RPMI8226 (cell line): ENCODE data around the gene SLC47A2.

ENCODE experiments used
- DNase-seq: peaks from one replicate; pipeline ENCODE4 v3.0.0-alpha.2; 2015

Gene SLC47A2

DNA sequence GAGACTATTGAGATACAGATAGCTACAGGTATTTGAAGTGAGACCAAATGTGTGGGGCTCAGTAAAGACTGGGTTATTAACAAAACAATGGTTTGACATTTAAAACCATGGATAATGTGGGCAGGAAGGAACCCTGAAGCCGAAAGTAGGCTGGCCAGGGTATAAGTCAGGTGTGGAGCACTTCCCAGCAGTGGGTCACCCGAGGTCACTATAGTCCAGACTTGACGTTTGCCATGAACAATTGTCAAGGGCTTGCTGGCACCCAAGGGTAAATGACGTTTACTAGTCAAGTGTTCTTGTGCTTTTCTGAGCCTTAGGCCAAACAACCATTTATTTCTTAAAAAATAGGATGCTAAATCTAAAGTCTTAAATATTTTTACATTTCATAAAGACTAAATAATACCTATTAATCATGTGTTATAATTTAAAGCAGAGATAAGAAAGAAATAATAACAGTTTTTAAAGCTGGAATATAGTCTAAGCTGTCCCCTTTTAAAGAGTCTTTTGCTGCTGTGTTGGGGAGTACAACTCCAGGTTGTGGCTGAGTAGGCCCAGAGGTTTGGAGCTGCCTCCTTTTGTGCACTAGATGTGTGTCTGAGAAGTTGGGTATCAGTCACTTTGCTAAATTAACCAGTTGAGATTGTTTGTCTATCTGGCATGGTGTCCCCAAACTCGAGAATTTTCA is 52.1 kb downstream of the SLC47A2 start:
- no peak for DNase-seq

DNA sequence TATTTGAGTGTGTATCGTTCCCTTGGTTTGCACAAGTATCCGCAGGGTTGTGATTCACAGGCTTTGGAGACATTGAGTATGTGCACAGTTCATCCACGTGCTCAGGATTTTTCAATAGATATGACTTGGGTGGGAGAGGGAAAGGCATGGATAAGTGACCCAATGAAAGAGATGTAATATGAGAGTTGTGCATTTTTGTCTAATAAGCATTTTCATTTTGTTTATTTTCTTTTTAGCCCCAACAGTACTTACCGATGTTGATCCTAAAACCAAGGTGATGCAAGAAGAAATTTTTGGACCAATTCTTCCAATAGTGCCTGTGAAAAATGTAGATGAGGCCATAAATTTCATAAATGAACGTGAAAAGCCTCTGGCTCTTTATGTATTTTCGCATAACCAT is 53.3 kb downstream of the SLC47A2 start:
- DNase-seq, result no peak

DNA sequence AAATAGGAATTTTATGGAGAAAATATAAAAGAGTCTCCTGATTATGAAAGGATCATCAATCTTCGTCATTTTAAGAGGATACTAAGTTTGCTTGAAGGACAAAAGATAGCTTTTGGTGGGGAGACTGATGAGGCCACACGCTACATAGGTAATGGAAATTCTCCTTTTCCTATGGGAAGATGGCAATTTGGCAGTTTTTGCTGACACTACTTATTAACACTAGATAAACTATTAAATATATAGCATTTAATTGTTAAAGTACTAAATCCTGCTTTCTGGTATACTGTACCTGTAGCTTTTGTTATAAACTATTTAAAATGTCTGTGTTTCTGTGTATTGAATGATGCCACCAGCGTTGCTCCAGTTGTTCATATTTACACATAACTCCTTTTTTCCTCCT is 55.3 kb downstream of the SLC47A2 start:
- no peak for DNase-seq

DNA sequence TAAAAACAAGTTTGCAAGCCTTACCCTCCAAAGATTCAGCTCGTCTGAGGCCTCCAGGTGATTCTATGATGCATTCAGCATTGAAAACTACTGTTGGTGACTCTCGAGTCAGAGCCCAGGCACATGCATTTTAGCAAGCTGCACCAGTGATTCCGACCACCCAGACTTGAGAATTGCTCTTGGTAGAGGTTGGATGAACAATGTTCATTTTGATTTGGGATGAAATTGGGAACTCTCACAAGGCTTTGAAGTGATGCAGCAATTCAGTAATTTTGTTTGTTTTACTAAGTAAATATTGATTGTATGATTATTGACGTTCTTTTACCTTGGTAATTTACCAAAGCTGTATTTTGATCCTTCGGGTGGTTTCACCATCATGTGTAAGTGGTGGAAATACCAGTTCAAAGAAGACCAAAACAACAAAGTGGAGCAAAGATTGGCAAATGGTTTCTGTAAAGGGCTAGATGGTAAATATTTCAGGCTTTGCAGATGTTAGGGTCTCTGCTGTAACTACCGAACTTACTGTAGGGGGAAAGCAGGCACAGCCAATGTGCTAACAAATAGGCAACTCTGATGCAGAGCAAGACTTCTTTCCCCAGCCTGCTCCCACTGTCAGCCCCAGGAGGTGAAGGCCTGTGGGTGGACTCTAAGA is 56.0 kb downstream of the SLC47A2 start:
- DNase-seq, result no peak

DNA sequence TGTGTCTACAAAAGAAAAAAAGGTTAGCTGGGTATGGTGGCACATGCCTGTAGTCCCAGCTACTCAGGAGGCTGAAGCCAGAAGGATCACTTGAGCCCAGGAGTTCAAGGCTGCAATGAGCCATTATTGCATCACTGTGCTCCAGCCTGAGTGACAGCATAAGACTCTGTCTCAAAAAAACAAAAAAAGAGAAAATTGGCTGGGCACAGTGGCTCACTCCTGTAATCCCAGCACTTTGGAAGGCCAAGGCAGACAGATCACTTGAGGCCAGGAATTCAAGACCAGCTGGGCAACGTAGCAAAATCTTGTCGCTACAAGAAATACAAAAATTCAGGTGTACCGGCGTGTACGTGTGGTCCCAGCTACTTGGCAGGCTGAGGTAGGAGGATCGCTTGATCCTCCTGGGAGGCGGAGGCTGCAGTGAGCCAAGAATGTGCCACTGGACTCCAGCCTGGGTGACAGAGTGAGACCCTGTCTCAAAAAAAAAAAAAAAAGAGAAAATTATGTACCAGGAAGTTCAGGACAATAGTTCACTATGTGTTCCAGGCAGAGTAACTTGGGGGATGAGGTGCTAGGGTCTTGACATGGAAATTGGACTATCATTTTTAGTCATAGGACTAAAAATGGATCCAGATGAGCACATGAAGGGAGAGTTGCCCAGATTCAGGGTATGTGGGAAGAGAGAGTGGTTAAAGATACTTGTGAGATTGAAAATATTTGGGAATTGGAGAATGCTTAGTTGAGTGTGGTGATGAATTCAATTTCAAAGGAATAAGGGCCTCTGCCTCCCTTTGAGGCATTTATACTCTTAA is 56.8 kb downstream of the SLC47A2 start:
- no peak for DNase-seq

DNA sequence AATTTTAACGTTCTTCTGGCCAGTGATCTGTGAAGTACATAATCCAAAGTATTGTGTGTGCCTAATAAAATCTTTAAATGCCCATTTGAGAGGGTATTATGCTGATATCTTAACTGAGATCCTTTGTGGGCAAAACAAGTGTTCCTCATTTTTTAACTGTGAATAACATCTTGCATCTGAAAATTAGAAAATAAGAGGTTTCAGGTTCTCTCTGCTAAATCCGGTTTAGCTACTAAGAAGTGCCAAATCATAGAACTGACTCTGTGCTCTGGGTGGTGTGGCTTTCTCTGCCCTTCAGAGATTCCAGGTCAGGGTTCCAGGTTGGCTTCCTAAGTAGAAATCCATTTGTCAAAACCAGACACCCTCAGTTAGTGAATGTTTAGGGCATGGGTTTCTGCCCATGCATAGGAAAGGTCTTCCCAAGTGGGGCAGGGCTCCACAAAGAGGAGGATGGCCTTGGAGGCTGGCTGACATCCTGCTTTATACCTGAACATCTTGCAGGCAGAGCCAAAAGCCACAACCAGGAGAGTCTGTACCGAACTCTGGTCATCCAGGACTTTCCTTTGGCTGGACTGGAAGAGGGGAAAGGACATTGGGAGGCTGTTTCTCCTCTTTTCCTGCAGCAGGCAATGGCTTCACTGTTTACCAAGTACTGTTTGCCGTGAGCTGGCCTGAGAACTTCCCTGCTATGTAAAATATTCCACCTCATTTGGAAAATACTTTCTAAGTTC is 59.4 kb downstream of the SLC47A2 start:
- no peak for DNase-seq

DNA sequence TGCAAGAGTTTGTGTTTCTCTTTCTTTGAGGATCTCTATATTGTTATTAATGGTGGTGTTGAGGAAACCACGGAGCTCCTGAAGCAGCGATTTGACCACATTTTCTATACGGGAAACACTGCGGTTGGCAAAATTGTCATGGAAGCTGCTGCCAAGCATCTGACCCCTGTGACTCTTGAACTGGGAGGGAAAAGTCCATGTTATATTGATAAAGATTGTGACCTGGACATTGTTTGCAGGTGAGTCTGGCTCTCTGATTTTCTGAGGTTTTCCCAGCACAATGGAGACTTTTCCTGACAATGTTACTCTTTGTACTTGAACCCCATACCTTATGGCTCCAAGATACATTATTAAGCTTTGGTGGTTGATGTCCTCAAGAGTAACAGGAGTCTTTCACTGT is 60.0 kb downstream of the SLC47A2 start:
- DNase-seq, result no peak

DNA sequence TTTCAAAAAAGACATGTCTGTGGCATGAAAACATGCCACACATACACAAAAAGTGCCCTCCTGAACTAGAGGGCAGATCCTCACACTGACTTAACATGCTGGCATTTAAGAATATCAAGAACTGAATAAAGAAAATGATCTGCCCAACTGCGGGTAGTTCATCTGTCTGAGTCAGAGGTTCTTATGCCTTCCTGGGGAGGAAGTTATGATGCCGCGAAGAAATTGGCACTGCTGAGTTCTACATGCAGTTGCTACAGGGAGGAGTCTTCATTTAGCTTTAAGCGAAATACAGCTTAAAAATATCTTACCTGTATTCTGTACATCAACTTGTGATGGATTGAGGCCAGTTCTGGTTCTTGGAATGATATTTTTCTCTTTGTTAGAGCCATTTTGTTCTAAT is 61.5 kb downstream of the SLC47A2 start:
- no peak for DNase-seq

DNA sequence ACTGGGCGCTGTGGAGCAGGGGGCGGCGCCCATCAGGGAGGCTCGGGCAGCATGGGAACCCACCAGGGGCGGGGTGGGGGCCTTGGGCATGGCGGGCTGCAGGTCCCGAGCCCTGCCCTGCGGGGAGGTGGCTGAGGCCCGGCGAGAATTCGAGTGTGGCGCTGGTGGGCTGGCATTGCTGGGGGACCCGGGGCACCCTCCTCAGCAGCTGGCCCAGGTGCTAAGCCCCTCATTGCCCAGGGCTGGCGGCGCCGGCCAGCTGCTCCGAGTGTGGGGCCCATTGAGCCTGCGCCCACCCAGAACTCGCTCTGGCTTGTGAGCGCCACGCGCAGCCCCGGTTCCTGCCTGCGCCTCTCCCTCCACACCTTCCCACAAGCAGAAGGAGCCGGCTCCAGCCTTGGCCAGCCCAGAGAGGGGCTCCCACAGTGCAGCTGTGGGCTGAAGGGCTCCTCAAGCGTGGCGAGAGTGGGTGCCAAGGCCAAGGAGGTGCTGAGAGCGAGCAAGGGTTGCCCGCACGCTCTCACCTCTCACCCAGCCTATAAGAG is 62.0 kb downstream of the SLC47A2 start:
- no peak for DNase-seq

DNA sequence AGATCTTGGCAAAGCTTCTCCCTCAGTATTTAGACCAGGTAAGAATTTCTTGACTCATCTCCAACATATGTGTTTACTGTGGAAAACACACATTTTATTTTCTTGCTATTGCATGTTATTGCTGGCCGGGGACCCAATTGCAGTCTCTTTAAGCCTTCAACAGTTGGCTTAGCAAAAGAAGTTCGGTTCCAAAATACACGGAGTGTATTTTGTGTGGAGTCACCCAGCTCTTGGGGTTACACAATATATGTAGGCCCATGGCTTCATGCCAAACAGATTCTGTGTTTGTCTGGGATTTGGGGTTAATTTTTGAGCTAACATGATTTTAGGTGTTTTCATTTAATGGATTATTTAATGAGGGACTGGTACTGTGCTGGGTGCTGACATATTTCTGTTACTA is 63.8 kb downstream of the SLC47A2 start:
- DNase-seq, result no peak

DNA sequence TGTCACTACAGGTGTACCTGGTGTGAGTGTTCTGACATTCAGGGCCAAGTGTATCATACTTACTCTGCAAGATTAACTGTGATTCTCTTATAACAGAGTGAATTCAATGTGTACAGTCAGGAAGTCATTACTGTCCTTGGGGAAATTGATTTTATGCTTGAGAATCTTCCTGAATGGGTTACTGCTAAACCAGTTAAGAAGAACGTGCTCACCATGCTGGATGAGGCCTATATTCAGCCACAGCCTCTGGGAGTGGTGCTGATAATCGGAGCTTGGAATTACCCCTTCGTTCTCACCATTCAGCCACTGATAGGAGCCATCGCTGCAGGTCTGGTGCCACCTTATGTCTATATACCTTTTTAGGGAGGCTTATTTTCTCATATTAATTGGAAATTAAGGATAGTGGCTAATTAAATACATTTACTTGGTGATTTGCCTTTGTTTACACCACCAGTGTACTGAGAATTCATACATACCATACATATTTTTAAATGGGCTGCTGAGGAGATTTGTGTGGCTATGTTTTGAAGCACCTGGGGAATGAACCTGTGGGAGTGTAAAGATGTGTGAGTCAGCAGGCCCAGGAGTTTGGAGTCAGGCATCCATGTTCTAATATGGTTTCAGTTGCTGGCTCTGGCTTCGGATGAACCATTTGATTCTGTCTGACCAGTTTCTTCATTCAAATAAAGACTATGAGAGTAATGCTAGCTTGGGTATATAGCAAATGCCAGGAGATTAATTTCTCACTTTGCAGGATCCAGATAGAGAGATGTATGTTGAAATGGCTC is 64.7 kb downstream of the SLC47A2 start:
- no peak for DNase-seq

DNA sequence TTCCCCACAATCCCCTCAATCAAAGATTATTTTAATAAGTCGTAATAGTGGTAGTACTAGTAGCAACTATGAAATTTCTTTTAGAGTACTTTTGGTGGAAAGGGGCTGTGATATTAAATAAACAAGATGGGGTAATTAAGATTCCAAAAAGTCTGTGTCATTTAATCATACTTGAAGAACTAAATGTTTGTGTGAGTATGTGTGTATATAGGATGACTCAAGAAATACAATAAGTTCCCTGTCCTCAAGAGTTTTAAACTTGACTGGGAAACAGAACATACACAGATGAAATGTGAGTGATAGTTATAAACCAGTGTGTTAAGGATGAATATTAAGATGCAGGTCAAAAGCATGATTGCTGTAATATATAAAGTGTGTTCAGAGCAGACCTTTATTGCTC is 65.6 kb downstream of the SLC47A2 start:
- no peak for DNase-seq

DNA sequence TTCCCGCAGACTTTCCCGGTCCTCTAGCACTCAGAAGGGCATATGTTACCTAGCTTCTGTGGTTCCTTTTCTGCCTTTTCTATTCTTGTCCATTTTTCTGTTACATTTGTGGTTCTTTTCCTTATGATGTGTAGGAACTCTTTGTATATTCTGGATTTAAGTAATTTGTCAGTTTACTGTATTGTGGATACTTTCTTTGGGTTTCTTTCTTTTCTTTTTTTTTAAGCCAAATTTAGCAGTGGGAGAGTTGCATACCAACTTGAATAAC is 67.2 kb downstream of the SLC47A2 start:
- DNase-seq, result no peak

DNA sequence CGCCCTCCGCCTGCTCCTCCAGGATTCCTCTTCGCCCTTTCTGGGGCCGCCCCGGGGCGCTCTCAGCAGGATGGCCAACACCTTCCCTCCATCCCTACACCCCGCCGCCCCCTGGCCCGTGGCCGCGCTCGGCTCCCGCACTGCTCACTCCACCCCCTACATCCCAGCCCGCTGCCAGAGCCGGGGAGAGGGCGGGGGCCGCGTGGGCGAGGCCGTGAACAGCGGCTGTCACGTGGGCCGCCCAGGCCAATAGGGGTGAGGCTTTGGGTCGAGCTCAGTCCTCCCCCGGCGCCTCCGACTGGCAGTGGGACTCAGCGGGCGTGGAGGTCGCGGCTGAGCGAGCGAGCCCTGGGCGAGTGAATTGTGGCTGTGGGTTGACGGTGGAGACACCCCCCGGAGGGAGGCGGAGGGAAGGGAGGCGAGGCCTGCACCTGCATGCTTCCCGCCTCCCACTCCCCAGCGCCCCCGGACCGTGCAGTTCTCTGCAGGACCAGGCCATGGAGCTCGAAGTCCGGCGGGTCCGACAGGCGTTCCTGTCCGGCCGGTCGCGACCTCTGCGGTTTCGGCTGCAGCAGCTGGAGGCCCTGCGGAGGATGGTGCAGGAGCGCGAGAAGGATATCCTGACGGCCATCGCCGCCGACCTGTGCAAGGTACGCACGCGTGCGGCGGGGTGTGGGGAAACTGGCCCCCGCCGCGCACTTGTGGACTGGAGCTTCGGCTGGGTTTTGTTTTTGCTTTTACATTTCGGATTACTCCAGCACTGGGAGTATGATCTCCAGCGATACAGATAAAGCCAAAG is 67.7 kb downstream of the SLC47A2 start, which contains the start of gene ALDH3A2:
Gene ALDH3A2, plus strand, starts transcription at position 277 of the 799 bp plus-strand sequence. Its CDS starts 221 bp downstream, at position 498.
- DNase-seq, result peak; percentile 93

DNA sequence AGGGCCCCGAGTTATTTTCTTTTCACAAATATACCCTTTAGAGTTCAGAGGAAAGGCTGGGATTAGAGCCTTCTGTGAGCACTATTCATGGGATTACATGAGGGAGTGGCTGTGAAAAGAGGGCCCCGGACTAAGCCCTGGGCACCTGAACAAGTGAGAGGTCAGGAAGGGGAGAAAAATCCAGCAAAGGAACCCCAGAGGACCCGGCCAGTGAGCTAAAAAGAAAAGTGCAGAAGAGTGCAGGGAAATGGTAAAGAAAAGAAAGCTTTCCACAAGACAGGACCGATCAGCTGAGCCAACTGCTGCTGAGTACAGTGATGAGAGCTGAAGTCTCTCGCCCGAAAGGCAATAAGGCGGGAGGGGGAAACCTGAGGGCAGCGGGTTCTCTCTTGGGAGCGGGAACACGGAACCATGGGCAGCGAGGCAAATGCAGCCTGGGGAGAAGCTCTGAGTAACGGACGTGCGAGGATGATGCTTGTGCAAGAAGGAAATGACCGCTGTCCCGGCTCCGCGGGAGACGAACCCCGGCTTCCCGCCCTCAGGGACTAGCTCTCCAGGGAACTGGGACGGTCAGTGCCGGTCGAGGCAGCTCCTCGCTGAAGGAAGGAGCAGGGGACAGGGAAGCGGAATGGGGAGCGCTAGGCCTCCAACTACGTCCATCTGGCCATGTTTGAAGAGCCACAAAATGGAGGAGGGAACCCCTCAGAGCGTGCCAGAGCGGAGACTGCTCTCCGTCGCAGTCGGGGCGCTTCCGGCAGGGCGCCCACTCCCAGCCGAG is 68.5 kb downstream of the SLC47A2 start:
- DNase-seq, result peak; percentile 49

DNA sequence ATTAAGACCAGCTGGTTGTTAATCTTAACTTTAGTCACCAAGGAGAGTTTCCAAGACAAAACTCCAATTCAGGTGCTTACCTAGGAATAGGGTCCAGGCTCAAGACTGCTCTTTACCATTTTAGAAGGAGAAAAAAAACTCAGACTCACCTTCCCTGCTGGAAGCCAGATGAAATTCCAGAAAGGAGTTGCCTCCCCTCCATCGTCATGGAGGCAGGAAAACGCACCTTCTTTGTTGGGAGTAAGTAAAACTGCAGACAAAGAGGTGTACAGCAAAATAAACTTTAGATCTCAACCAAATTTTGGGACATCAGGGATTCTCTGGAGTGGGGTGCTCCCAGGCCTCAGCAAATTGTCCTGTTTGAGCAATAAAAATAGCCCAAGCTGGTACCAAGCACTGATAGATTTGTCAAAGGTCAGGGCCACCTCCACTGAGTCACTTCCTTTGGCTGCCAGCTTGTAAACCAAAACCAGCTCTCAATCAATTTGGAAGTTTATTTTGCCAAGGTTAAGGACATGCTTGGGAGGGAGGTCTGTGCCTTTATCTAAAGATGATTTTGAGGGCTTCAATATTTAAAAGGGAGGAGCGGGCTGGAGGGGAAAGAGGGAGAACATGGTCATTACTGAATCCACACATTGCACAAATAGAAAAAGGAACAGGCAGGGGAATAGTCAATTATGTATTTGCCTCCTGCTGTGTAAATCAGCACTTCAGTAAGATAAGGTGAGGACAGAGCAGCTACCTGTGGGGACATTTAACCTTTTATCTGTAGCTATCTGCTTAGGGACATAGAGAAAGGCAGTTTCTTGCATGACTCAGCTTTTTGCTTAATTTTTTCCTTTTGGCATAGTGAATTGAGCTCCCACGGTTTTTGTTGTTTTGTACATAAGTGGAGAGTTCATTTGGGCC is 69.3 kb downstream of the SLC47A2 start:
- DNase-seq, result peak; percentile 4

DNA sequence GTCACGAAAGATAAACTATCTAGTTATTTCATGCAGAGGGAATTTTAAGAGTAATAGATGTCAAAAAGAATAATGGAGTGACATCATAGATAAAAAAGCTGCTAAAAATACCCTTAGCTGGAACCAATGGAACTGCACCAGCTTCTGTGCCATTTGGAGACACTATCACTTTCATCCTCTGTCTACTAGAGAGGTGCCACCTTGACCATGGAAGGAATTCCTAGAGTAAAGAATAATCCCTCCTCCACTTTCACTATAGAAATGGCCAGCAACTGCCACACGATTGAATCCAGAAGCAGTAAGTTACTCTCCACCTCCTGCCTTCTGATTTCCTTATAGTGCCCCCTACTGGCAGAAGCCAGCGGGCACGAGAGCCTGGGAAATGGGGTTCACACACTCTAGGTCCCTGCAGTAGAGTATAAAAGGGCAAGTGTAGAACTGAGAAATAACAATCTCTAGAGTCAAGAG is 70.6 kb downstream of the SLC47A2 start:
- peak; percentile 12 for DNase-seq

DNA sequence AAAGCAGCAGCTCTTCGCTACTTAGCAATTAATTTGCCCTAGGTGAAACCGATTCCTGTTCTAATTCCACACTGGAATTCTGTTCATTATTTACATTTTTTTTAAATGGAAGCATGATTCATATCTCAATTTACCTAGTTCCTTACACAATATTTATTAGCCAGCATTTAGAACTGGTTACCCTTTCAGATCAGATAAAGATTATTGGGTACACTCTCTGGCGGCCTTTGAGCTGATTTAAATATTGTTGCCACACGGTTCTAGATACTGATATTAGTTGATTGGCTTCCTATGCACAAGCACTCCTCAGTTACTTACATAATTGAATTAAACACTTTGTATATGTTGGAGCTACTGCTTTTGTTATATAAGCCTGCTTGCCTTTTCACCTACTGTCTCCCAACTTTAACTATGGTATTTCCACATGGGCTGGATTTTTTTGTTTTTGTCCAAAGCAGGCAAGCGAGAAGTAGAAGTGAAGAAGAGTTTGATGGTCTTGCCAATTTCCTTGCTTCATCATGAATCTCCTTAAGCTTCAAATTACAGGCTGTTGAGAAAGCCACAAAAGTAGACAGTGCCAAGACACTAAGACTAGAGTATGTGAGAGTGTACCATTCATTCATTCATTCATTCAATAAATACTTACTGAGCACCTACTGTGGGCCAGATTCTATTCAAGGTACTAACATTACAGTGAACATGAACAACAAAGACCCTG is 71.7 kb downstream of the SLC47A2 start:
- no peak for DNase-seq
